Tibial nerve (tissue), 4 donors: ENCODE measurements around the gene TPM2.

Source experiments
- EP300 ChIP-seq, 2 donors: sonication (generic); formaldehyde crosslinking; IDR thresholded peaks; one replicate each; pipeline ENCODE4 v1.6.1; 2017; ENCODE audit warnings: antibody characterized with exemption in 2 of 2, mild to moderate bottlenecking in 1 of 2
- POLR2A ChIP-seq, 2 donors: fragments of 450-650 bp; IDR thresholded peaks; one replicate each; pipeline ENCODE4 v1.6.1; 2017; ENCODE audit warnings: antibody characterized with exemption in 2 of 2, mild to moderate bottlenecking in 2 of 2, moderate library complexity in 2 of 2
- TF ChIP-seq, protein P1 (sequence below), 5 experiments: fragments of 200-600 bp in 3 of 5; fragments of 450-650 bp in 2 of 5; sonication (generic) in 3 of 5; IDR thresholded peaks; one replicate each; pipeline ENCODE4 v1.5.1; 2016 to 2019; ENCODE audit warnings: antibody characterized with exemption in 5 of 5, mild to moderate bottlenecking in 3 of 5, moderate library complexity in 2 of 5

GRCh38 chr9:35652829-35653209 is 36.9 kb downstream of the TPM2 start:
- TF ChIP-seq, protein P1, sequence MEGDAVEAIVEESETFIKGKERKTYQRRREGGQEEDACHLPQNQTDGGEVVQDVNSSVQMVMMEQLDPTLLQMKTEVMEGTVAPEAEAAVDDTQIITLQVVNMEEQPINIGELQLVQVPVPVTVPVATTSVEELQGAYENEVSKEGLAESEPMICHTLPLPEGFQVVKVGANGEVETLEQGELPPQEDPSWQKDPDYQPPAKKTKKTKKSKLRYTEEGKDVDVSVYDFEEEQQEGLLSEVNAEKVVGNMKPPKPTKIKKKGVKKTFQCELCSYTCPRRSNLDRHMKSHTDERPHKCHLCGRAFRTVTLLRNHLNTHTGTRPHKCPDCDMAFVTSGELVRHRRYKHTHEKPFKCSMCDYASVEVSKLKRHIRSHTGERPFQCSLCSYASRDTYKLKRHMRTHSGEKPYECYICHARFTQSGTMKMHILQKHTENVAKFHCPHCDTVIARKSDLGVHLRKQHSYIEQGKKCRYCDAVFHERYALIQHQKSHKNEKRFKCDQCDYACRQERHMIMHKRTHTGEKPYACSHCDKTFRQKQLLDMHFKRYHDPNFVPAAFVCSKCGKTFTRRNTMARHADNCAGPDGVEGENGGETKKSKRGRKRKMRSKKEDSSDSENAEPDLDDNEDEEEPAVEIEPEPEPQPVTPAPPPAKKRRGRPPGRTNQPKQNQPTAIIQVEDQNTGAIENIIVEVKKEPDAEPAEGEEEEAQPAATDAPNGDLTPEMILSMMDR (IDR thresholded peaks at IDR 0.05): no peak
- TF ChIP-seq POLR2A (IDR thresholded peaks at IDR 0.05) (no peak), EP300 (IDR thresholded peaks at IDR 0.05) (no peak)
